Right forelimb (tissue), 1 donor: ENCODE data around the gene TBC1D9.

ENCODE experiments used
- DNase-seq: peaks from one replicate; pipeline ENCODE4 v3.0.0-alpha.2; 2018

TBC1D9 gene

DNA sequence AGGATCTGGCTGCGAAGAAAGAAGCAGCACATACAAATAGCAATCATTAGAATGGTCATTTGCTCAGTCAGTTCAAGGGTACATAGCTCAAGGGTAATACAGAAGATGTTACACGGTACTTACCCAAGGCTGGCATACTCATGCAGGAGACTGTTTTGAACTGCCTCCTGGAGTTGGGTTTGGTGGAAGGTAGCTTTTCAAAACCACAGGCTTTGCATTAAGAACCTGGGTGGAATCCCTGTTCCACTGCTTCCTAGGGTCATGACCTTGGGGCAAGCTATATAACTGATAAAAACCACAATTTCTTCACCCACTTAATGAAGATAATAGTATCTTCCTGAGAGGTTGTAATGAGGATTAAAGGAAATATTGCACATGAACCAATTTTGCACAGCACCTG is 36.5 kb downstream of the TBC1D9 start:
- DNase-seq: no peak

DNA sequence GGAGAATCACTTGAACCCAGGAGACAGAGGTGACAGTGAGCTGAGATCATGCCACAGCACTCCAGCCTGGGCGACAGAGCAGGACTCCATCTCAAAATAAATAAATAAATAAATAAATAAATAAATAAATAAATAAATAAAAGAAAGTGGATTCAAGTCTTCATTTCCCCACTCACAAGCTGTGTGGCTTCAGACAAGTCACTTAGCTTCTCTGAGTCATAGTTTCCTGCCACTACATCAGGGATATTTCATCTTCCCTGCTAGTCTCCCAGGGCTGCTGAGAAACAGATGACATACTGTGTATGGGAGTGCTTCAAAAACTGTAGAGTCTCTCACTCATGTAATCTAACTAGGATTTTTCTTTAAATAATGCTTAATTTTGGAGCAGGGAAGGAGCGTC is 37.2 kb downstream of the TBC1D9 start:
- no peak for DNase-seq

DNA sequence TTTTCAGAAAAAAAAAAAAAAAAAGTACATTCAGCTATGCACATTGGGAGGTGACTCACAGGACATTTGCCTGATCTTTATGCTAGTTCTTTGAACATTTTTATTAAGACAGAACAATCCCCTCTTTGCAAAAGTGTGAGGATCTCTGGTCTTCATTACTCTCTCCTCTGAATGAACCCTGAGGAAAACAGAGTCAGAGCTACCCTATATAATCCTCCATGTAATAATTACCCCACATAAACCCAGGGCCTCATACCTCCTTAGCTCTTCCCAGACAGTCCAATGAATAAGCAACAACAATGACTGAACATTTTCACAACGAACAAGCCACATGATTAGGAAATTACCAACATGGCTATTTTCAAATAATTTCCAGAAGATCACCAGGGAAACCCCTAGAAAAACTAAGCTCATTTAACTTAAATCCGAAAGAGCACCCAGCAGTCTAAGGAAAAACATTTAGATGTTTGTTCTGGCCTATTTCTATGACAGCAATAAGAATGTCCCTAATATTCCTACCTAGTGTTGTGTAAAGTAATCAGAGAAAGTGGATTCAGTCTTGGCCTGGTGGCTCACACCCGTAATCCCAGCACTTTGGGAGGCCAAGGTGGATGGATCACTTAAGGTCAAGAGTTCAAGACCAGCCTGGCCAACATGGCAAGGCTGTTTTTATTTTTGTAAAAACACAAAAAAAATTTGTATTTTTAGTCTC is 37.8 kb downstream of the TBC1D9 start:
- no peak for DNase-seq

DNA sequence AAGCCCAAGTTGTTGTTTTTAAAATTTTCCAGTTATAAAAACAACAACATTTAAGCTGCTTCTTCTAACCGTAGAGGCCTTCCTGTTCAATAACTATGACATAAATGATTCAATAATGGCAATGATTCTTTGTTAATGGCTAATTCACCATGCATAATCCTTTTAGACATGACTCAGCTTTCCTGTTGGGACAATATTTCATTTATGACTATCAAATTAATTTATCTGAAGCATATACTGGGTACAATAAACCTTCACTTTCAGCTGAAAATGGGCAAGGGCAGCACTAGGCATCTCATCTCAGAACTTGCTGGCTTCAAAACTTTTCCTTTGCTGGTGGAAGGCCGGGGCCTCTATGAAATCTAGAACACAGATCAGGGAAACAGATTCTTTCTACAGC is 38.9 kb downstream of the TBC1D9 start:
- no peak for DNase-seq

DNA sequence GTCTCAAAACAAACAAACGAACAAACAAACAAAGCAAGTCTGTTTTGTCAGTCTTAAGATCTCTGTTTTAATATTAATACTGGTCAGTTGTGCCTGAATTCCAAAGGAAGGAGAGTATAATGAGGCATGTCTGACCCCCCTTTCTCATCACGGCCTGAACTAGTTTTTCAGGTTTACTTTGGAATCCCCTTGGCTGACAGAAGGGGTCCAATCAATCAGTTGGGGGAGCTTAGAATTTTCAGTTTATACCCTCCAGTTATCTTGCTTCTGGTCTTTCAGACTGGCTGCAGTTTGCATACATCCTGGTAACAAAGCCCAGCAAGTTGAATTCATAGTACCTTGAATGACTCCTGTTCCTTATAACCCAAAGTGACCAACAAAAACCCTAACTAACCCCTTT is 41.1 kb downstream of the TBC1D9 start:
- DNase-seq: no peak

DNA sequence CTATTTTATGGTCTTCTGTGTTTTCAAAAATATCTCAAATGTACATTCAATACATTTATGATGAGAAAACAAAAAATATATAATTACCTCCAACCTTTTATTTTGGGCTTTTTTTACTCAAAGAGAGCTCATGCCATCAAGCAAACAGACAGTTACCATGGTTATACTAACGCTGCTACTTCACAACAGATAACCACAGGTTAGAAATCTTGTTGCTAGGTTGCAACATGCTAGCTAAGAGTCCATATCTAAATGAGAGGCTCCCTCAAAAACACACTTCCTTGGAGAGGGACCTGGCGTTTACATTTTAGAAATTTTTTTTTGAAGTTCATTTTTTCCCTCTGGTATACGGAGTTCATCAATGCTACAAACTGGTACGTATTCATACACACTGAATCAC is 44.3 kb downstream of the TBC1D9 start:
- no peak for DNase-seq

DNA sequence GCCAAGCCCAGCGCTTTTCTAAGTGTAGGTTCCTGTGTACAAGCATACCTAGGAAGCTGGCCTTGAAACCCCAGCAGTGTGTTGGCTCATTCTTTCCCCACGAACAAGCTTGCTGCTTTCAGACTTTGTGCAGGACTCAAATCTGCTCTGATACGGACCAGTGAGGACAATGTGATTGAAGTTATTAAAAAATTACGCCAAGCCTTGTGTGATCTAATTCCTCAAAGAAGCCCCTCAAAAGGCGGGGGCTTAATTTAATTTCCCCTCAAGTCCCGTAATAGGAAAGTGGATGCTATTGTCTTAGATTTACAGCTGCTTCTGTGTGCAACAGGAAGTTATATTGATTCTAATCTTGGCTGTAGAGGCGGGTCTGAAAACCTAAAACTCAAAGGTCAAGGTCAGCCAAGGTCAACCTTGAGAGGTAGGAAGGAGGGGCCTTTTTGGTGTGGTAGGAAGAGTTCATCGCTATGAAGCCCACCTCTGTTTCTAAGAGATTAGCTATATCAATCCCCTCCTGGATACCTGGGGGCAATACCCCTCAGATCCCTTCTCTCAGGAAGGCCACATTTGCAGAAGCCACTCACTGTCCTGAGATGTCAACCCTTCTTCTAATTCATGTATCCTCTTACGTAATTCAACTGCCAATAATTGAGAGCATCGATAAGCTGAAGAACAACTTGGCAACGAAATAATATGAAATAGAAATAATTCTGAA is 45.1 kb downstream of the TBC1D9 start:
- no peak for DNase-seq

DNA sequence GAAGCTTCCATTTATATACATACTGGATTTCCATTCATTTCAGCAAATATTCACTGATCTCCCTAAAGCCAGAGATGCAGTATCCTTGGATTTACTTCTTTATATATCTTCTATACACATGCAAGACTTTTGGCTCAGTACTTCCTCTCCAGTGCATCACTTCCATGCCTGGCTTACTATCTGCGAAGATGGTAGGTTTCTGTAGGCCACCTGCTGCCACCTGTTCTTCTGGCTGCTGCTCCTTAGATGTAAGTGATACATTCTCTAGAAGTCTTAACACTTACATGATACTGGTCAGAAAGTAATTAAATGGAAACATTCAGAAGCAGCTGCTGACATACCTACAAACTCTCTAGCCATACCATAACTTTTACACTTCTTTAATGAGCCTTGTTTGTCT is 48.9 kb downstream of the TBC1D9 start:
- no peak for DNase-seq

DNA sequence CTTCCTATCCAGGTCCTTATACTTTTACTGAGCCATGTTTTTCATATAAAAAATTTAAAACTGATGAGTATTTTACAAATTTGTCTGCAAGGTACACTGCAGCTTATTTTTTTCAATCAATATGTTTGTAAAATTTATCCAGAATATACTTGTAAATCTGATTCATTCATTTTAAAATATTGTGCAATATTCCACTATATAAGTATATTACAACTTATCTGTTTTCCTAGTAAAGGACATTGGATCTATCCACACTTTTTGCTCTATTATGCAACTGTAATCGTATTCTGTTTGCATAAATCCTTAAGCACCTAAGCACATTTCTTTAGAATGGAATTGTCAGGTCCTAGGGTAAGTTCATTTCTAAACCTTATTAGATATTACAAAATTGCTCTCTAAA is 49.5 kb downstream of the TBC1D9 start:
- DNase-seq: no peak

DNA sequence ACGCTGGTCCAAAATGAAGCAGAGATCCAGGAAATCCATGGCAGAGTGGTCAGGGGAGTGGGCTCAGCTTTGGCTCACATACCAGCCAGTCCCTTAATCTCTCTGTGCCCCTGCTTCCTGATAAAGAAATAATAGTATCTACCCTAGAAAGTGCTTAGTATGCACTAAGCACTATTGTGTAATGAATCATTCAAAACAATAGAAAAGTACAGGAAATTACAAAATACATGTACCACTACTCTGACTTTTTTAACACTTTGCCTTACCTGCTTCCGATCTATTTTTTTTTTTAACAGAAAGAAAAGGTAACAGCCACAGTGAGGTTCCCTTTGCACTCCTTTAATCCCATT is 49.9 kb downstream of the TBC1D9 start:
- DNase-seq: no peak

DNA sequence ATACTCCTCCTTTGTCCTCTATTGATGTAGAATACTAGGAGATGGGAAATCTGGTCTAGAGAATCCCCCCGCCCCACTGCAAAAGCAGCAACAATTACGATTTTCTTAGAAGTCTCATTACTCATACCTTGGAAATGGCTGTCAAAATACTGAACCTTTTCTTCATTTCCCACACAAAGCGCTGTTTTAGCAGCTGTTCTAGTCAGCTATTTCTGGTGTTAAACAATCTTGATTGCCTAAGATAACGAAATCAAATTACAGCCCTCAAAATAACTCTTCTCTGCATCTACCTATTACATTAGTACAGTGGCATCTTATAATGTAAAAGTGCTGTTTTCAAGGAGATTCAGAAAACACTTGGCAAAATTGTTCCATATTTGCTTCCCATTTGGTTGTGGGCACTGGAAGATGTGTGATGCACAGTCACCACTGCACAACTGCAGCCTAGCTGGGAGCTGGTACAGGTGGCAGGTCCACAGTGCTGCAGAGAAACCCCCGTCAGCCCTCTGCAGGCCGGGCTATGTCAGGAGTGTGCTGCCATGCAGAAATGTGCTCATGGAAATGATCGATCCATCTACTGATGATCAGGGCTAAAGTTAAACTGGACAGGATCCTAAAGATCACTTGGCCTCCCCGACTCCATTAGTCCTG is 50.4 kb downstream of the TBC1D9 start:
- DNase-seq: no peak

DNA sequence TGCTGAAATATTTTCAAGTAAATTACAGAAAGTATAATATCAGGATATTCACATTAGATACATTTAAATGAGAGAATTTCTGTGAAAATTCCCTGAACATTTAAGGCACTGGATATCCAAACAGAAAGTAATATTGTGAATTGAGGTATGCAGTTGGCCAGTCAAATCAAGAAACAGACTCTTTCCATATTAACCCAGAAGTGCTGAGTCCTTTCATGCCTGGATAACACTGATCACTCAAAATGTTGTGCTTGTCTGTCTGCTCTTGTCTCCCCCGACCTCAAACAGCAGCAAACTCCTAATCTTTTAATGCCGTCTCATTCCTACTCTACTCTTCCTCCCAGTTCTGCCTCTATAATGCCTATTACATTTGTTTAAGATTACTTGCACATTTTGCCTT is 51.2 kb downstream of the TBC1D9 start:
- DNase-seq: no peak

DNA sequence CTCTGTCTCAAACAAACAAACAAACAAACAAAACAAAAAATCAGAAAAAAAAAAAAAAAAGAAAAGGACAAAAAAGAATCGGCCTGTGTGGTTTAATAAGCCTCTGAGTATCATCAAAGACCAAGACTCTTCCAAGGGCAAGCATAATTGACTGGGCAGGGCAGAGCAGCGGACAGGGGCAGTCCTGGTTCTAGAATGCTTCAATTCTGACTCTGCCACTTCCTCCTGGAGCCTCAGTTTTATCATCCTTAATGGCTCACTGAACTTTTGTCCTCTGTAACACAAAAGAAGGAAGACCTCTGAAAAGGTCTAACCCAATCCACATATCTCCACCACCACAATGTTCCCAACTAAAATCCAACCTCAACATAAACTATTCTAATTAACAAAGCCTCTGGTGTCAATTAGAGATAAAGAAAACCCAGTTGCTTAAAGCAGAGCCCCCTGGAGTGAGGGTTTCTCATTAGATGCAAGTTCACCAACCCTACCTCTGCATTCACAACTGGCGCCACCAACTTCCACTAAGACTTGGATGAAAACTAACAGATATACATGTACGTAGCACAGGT is 51.7 kb downstream of the TBC1D9 start:
- no peak for DNase-seq

DNA sequence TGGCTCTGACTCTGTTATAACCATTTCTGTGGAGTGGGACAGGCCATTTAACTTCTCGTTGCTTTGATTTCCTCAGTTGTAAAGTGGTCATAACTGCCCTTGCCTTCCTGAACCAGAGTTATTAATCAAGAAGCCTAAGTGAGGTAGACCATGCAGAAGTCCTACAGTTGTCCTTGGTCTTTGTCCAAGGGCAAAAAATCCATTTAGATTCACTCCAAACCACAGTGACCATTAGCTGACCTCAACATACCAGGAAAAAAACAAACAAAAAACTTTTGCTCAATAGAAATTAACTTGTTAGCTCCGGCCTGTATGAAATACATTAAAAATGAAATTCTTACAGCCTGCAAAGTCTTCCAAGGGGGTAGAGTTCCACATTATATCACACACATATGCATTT is 52.7 kb downstream of the TBC1D9 start:
- no peak for DNase-seq

DNA sequence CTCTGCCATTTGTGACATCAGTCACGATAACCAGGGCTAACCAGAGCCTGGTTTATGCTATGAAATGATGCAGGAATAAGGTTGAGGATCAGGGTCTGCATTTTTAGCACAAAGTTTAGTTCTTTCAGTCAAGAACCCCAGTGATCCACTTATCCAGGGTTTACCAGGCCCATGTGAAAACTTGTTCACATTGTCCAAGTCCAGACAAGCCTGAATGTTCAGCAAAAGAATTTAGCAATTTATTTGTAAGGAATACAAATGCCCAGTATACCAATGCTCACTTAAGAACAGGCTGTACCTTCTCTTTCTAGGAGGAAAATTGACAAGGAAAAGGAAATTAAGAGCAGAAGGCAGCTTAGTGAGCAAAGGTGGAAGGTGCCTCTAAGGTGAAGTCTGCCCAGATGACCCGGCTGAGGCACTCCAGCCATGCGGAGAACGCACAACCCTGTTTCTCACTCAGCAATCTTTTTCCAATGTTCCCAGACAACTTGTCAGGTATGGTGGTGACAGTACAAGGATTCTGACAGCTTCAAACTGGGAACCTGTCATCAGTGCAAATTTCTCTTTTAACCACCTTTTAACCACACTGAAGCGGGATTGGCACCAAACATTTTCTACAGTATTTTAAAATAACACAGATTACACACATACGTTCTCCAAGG is 54.0 kb downstream of the TBC1D9 start:
- DNase-seq: no peak

DNA sequence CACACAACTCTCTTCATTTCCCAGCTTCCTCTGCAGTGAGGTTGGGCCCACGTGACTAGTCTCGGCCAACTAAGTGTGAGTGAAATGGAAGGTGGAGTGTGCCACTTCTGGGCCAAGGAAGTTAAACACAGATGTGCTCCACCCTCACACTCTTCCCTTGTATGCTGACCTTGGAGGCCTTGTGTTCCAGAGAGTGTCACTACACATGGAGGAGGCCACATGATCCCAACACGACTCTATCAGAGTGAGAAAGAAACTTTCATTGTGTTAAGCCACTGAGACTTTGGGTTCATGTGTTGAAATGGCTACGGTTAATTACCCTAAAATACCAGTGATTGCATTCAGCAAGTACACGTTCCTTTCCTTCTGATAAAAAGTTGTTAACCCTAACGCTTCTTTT is 55.1 kb downstream of the TBC1D9 start:
- no peak for DNase-seq

DNA sequence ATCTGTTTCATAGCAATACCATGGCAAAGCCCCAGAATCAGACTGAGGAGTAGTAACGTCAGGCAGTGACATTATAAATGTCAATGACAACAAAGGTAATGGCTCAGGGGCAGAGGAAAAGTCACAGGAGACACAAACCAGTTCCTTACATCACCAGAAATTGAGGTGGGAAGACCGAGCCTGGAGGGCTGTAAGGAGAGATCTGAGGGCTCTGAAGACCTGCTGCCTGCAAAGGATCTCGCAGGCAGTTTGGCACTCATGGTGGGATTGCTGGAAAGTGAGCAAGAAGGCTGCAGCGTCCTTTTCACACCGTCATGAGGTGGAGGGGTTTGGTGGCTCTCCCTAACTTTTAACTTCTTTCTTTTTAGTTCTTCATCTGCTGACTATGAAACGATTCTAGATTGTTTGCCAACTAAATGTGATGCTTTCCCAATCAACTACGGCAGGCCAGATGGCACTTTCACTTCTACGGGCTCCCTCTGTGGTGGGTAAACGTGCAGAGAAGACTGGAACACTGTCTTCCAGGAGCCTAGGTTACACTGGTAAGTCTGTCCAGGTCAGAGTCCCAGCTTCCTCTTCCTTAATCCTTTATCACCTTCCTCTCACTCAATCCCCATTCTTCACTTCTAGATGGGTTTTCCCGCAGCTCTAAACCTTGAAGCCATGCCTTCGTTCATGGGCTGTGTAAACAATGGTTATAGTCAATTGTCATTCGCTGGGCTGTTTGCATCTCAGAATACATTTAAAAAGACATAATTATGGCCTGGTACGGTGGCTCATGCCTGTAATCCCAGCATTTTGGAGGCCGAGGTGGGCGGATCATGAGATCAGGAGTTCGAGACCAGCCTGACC is 58.2 kb downstream of the TBC1D9 start:
- DNase-seq: no peak

DNA sequence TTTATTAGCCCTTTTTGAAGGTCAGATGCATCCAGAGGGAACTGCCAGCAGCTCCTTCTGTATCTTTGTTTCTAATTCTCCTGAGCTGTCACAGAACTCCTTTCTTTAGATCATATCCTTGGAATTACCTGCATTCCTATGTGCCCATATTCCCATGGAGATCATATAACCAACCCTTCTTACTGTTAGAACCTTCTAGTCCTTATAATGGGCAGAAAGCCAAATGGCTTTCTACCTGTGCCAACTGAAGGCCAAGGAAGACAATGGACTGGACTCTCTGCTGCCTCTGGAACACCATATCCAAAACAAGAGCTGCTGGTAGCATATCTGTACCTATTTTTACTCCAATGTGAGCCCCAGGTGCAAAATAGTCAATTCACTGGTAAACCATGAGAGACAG is 60.7 kb downstream of the TBC1D9 start:
- DNase-seq: no peak

DNA sequence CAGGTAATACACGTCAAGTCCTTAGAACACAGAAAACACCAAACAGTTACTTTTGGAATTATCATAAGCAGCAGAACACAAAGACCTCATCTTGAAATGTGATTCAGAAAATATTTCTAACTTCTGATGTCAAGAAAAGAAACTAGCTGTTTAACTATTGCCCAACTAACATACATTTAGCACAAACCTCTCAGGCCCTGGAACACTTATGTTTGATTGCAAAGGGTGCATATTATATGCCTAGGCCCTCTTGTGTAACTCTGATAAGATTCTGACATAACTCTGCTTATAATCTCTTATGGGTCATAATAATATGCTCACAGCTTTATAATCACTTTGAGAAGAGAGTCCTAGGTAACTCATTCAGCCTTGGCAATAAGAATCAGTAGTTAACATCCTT is 62.6 kb downstream of the TBC1D9 start:
- no peak for DNase-seq

DNA sequence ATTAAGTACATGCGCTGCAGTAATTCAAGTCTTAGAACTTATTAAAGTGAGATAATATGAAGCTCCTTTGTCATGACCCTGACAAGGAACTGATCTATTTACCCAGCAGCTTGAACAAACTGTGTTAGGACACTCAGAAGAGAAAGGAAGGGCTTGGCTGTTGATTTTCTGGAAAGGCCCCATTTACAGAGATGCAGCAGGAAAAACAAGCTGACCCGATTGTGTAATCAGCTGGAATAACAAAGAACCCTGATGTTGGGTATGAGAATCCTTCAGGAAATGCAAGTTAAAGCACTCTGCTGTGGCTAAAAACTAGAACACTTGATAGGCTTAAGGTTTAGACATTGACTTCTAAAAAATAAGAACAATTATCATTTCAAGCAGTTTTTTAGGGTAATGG is 64.8 kb downstream of the TBC1D9 start:
- DNase-seq: no peak

DNA sequence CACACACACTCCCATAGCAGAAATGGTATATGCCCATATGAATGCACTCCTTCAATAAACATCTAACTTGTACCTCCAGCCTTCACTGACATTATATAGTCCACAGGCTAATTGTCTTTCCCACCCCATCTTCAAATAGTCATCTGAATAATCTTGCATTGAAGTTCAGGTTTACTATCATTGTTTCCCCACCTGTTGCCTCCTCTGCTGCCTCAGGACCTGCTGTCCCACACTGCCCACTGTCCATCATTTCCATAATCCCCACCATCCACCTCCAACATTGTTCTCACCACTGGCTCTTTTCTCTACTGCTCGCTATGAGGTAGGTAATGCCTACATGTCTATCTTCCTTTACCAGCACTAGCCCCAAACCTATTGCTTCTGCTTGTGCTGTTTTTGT is 66.1 kb downstream of the TBC1D9 start:
- DNase-seq: no peak

DNA sequence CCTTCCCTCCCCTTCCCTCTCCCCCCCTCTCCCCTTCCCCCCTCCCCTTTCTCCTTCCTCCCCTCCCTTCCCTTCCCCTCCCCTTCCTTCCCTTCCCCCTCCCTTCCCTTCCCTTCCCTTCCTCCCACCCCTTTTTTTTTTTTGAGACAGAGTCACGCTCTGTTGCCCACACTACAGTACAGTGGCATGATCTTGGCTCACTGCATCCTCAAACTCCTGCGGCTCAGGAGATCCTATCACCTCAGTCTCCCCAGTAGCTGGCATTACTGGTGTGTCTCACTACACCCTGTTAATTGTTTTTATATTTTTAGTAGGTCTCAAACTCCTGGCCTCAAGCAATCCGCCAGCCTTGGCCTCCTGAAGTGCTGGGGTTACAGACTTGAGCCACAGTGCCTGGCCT is 66.6 kb downstream of the TBC1D9 start:
- DNase-seq: no peak
